PC-9 (cell line): ENCODE data around the gene PITPNB.

Experiments used
- EZH2 ChIP-seq: fragments of 200-600 bp; sonication (generic); IDR thresholded peaks from 2 replicates; pipeline ENCODE4 v1.8.0; 2017; ENCODE audit warnings: antibody characterized with exemption, low read depth
- TF ChIP-seq, protein P1 (sequence below): fragments of 200-600 bp; sonication (generic); conservative IDR thresholded peaks from 2 replicates; pipeline ENCODE4 v1.6.1; 2017; ENCODE audit warnings: mixed run types, antibody characterized with exemption, mild to moderate bottlenecking, moderate library complexity

DNA sequence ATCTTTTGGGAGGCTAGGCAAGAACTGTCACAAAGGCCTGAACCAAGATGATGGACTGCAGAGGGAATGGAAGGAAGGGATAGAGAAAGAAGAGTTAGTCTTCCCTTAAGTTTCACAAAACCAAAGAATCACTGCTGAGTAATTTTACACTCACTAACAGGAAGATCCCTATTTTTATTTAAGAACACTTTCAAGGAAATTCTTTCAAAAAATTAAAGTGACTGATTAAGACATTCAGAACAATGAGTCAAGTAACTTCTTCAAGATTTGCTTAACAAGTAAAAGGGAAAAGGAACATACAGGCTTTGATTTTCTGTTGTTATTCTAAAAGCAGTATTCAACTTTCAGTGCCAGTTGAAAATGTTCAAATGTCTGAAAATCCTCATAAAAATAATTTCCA lies 3.1 kb downstream of the PITPNB start:
- TF ChIP-seq, protein P1, sequence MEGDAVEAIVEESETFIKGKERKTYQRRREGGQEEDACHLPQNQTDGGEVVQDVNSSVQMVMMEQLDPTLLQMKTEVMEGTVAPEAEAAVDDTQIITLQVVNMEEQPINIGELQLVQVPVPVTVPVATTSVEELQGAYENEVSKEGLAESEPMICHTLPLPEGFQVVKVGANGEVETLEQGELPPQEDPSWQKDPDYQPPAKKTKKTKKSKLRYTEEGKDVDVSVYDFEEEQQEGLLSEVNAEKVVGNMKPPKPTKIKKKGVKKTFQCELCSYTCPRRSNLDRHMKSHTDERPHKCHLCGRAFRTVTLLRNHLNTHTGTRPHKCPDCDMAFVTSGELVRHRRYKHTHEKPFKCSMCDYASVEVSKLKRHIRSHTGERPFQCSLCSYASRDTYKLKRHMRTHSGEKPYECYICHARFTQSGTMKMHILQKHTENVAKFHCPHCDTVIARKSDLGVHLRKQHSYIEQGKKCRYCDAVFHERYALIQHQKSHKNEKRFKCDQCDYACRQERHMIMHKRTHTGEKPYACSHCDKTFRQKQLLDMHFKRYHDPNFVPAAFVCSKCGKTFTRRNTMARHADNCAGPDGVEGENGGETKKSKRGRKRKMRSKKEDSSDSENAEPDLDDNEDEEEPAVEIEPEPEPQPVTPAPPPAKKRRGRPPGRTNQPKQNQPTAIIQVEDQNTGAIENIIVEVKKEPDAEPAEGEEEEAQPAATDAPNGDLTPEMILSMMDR = no peak
- TF ChIP-seq EZH2 = no peak
